SKM-1 treated with dmso at 0.1 percent for 144 hours (cell line): ENCODE measurements around the gene FXYD2.

Experiments
- DNase-seq: peaks from one replicate; lab custom pipeline; 2025; ENCODE audit not compliant: unreplicated experiment; lab: John Stamatoyannopoulos, UW

Gene FXYD2

DNA sequence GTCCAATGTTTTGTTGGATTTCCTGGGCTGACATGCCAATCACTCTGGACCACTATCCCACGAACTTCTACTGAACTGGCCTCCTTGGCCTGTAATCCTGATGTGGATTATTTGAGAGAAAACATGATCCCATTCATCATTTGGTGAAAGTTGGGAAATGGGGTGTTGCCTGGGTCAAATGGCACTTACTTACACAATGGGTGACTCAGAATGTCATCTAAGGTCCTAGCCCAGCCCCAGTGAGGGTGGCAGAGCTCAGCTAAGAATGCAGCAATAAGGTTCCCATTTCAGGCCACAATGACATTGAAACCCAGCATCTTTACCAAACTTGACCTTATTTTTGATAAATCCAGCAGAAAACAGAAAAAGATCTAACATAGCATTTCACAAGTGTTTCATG, 19.5 kb downstream of the FXYD2 start:
- peak; percentile 6 for DNase-seq

GRCh38 chr11:117803896-117804295, 20.6 kb downstream of the FXYD2 start:
- no peak for DNase-seq

DNA sequence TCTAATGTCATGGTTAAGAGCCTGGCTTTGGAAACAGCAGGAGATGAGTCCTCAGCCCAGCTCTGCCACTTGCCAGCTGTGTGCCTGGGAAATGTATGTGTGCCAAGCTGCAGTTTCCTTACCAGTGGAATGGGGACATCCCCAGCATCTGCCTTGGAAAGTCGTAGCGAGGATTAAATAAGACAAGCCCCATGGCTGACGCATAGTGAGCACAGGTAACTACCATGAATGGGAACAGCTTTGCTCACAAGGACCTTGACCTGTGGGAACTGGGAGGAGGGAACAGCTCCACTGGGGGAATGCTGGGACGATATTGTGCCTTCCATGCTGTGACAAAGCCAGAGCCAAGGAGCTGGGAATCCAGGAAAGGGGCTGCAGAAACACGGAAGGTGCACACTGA, 24.9 kb downstream of the FXYD2 start:
- no peak for DNase-seq

DNA sequence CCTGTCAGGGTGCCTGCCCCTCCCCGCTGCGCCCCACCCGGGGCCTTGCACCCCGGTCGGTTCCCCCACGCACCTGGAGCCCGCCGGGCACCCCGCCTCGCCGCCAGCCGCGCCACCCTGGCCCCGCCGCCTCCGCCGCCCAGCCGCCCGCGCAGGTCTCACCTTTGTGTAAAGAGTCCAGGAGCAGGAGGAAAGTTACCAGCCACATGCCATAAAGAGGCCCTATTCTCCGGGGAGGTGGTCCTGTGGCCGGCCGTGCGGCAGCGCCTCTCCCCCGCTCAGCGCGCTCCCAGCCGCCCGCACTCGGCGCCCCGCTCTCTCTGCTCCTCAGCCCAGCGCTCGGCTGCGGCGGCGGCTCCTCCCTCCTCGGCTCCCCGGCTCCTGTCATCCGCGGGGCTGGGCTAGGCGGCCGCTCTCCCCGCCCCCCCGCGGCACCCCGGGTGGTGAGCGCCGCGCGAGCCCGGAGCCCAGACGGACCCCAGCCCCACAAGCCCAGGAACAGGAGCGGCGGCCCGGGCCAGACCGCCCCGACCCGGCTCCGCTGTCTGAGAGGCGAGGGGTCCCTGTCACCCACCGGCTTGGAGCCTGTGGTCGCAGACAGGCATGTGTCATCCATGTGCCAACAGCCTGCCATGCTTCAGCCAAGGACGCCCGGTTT, 27.5 kb downstream of the FXYD2 start, which contains the start of gene DSCAML1:
TSS of gene DSCAML1 (minus strand) at position 345 of the 658 bp plus-strand sequence. CDS start at position 208, 137 bp downstream.
- DNase-seq, result no peak

DNA sequence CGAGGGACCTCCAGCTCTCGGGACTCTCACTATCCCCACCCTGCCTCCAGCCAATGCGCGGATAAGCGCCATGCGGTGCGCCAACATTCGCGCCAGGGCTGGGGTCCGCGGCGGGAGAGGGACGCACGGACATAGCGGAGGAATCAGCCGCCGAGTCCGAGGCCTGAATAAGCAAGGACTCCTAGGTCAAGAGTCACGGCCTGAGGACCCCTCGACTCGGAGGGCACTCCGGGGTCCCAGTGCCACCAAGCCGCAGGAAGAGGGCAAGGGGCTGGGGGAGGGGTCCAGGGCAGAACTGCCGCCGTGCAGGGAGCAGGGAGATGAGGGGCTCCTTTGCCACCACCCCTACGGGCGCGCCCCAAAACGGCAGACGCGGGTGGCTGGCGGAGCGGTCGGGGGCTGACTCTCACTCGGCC, 28.1 kb downstream of the FXYD2 start:
- DNase-seq, result no peak

- no peak for DNase-seq
Measured at GRCh38 chr11:117795638-117796455, 28.7 kb downstream of the FXYD2 start.

- no peak for DNase-seq
Measured at GRCh38 chr11:117794772-117795629, 29.5 kb downstream of the FXYD2 start.

DNA sequence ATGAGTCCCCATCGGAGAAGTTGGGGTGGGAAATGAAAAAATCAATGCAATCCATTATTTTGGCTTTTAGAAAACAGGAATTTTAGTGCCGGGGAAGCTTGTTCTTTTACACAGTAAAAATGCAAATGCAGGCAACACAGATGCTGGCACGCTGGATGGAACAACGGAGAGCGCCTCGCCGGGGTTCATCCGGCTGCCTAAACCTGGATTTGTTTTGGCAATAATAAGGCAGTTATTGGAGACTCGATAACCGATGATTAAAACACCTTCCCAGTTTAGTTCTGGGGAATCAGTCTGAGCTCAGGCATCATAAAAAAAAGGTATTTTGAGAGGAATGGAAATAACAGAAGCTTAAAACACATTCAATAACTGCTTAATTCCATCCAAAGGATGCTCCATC, 30.4 kb downstream of the FXYD2 start:
- DNase-seq, result no peak

- DNase-seq, result no peak
Measured at GRCh38 chr11:117793583-117793982, 31.0 kb downstream of the FXYD2 start.

- DNase-seq, result no peak
Measured at GRCh38 chr11:117792992-117793391, 31.6 kb downstream of the FXYD2 start.

DNA sequence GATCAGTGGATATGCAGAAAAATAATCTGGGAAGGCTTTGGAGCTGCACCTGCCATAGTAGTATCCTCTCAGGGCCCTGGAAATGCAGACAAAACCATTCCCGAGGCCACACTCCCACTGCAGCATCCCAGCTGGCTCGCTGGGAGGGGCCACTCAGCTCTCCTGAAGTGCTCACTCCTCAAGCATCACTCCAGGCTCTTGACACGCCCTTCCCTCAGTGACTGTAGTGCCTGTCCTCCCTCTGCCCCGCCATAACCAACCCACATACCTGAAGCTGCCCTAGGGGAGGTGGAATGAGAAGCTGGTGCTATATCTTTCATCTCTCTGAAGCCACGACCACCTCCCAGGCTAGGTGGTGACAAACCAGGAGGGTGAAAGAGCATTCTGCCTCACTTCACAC, 32.3 kb downstream of the FXYD2 start:
- no peak for DNase-seq

- no peak for DNase-seq
Measured at GRCh38 chr11:117790279-117790678, 34.3 kb downstream of the FXYD2 start.

GRCh38 chr11:117789241-117789640, 35.3 kb downstream of the FXYD2 start:
- no peak for DNase-seq

GRCh38 chr11:117786135-117786870, 38.2 kb downstream of the FXYD2 start:
- DNase-seq, result no peak

GRCh38 chr11:117782101-117782500, 42.4 kb downstream of the FXYD2 start:
- no peak for DNase-seq

DNA sequence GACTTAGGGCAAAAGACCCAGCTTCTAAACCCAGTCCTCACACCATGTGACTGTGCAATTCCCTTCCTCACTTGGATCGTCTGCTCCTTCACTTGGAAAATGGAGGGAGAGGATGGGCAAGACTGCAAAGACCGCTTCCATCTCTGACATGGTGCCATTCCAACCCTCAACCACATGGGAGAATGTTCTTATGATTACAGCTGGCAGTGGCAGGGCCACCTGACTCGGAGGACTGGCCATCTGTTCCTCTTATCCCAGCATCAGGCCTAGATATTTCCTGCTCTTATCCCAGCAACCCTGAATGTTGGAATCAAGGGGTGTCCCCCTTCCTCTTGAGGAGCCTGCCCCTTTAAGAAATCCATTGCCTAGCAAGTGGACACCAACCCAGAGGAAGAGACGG, 42.9 kb downstream of the FXYD2 start:
- DNase-seq, result no peak

DNA sequence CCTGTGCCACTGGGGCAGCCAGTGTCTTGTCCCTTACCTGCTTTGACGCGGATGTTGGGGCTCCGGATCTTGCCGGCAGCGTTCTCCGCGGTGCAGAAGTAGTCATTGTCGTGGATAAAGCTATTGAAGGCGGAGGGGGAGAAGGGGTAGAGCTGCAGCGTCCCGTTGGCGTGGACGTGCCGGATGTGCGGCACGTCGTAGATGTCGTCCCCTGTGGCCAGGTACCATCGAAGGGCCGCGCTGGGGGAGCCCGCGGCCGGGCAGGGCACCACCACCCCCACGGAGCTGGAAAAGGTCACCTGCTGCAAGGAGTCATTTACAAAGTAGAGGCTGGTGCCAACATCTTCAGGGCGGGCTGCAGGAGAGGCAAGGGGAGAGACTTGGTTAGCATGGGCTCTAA, 44.1 kb downstream of the FXYD2 start:
- no peak for DNase-seq

DNA sequence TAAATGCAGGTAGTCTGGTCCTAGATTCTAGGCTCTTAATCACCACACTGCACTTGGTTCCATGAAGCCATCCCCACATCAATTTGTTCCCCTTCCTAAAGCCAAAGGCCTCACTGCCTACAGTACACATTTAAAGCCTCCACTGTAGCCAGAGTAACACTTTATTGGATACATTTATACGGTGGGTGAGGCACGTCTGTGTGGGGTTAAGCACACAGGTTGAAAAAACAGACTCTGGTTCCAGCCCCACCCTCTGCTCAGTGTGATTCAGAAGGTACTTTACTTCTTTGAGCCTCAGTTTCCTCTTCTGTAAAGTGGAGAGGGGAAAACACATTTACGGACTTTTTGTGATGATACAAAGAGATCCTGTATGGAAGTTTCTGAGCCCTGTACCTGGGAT, 50.0 kb downstream of the FXYD2 start:
- no peak for DNase-seq

DNA sequence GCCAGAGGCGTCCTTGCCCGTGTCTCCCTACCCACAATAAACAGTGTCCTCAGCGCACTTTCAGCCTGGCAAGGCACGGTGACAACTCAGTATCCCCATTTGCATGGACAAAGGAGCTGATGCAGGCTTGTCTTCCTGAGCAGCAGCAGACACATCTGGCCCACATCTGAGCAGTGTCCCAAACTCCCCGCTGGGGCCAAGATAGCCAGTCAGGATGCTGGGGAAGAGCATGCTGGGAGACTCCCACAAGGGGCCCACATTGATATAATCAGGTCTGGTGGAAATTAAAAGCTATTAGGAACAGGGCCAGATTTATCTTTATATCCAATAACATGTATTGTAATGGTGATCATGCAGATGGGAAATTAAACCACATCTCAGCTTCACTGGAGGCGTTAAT, 52.2 kb downstream of the FXYD2 start:
- DNase-seq, result no peak

DNA sequence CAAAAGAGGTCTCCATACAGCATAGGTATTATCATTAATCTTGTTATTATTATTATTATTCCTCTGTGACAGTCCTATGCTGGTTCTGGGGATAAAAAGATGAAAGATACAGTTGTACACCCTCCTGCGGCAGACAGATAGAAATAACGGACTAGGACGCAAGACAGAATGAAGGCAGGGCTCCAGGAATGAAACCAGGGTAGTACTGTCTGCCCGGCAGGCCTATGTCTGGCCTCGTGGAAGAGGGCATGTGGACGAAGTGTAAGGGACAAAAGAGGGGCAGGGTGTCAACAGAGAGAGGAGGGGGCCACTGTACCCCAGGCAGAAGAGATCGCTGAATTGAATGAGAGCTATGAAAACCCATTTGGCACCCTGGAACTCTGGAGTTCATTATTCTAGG, 52.7 kb downstream of the FXYD2 start:
- no peak for DNase-seq

- DNase-seq, result no peak
Measured at GRCh38 chr11:117771197-117771596, 53.3 kb downstream of the FXYD2 start.
